Retinal pigment epithelial cell (primary cell): ENCODE data around the gene LENG8.
A peak's percentile ranks its signal among the peaks of the same experiment; 100 is the strongest.
"Not testable (repeated sequence)": the region's sequence is repeated elsewhere in the genome, so short reads cannot be mapped to it uniquely, and the experiment has no call there.

Experiments used
- DNase-seq: peaks from one replicate; pipeline ENCODE4 v3.0.0-alpha.2; 2010; ENCODE audit warnings: low read depth
- H3K4me3 ChIP-seq: 2 replicates; pipeline ENCODE4 v1.5.1; 2011; ENCODE audit warnings: mild to moderate bottlenecking, low read length, control low read depth, moderate library complexity
- TF ChIP-seq, protein P1 (sequence below): conservative IDR thresholded peaks from 2 replicates; pipeline ENCODE4 v1.5.1; 2011; ENCODE audit warnings: low read depth, low read length, control low read depth, inconsistent platforms

The LENG8 gene

DNA sequence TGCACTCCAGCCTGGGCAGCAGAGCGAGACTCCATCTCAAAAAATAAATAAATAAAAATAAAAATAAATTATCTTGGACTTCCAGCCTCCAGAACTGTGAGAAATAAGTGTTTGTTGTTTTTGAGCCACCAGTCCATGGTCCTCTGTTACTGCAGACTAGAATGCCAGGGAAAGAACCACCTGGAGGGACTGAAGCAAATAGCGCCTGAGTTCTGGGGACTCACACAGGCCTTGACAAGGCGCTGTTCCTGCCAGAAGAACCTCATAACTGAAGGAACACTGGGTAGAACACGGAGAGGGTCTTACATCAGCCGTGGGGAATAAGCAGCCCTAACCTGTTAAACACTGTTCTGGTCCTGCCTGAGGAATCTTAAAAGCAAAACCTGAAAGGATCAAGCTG is 8.4 kb upstream of the LENG8 start:
- no peak overlapping the region for H3K4me3 ChIP-seq
- DNase-seq, result no peak
- TF ChIP-seq, protein P1, sequence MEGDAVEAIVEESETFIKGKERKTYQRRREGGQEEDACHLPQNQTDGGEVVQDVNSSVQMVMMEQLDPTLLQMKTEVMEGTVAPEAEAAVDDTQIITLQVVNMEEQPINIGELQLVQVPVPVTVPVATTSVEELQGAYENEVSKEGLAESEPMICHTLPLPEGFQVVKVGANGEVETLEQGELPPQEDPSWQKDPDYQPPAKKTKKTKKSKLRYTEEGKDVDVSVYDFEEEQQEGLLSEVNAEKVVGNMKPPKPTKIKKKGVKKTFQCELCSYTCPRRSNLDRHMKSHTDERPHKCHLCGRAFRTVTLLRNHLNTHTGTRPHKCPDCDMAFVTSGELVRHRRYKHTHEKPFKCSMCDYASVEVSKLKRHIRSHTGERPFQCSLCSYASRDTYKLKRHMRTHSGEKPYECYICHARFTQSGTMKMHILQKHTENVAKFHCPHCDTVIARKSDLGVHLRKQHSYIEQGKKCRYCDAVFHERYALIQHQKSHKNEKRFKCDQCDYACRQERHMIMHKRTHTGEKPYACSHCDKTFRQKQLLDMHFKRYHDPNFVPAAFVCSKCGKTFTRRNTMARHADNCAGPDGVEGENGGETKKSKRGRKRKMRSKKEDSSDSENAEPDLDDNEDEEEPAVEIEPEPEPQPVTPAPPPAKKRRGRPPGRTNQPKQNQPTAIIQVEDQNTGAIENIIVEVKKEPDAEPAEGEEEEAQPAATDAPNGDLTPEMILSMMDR, result no peak

DNA sequence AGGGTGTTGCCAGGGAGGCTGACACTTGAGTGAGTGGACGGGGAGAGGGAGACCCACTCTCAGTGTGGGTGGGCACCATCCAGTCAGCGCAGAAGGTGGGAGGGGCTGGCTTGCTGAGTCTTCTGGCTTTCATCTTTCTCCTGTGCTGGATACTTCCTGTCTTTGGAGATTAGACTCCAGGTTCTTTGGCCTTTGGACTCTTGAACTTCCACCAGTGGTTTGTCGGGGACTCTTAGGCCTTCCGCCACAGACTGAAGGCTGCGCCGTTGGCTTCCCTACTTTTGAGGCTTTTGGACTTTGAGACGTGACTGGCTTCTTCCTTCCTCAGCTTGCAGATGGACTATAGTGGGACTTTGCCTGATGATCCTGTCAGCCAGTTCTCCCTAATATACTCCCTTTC is 4.3 kb upstream of the LENG8 start:
- no peak for DNase-seq
- TF ChIP-seq, protein P1, result no peak
- no peak overlapping the region for H3K4me3 ChIP-seq

DNA sequence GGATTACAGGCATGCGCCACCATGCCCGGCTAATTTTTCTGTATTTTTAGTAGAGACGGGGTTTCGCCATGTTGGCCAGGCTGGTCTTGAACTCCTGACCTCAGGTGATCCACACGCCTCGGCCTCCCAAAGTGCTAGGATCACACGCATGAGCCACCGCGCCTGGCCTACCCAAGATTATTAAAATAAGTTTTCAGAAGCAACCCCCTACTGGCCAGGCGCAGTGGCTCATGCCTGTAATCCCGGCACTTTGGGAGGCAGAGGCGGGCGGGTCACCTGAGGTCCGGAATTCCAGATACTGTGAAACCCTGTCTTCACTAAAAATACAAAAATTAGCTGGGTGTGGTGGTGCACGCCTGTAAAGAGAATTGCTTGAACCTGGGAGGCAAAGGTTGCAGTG is 2.6 kb upstream of the LENG8 start:
- not testable (repeated sequence) for DNase-seq, H3K4me3 ChIP-seq

DNA sequence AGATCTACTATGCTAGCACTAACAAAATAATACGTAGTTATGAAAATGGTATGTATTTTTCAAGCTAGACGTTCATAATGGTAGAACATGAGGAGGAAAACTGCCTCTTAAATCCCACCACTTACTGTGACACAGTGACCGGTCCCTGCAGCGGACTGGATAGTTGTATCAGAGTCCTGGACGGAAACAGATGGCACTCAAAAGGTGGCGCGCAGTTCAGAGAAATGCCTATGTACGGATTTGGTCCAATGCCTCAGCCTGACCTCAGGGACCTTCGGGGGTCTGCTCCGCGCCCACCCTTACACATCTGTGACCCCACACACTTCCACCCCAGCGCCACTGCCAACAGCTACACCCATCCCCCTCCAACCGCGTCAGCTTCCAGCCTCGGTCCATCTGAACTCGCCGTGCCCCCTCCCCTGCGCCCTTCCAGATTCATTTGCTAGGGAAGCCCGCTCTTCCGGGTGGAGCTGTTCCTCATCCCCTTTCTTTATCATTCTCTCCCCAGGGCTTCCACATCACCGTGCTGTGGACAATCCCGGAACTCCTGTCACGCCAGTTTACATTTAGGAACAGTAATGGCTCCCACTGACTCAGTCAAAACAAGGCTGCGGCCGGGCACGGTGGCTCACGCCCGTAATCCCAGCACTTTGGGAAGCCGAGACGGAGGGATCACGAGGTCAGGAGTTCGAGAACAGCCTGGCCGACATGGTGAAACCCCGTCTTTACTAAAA is 792 bp upstream of the LENG8 start:
- TF ChIP-seq, protein P1, result no peak
- peak overlapping the region; percentile 93 for H3K4me3 ChIP-seq
- no peak for DNase-seq

DNA sequence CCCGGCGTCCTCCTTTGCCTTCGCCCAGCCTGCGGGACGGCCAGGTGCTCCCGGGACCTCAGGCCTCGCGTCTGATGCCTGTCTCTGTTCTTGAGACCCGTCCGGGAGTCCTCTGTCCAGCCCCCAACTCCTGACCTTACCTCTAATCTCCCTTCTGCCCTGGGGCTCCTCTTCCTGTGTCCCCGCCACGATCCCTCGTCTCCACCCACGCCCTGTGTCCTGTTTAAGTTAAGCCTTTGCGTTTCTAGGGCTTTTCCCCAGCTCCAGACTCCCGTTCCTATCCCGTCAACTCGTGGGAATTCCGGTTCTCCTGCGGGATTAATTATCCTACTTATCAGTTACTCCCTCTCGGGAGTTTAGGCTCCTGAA is 686 bp downstream of the LENG8 start:
- TF ChIP-seq, protein P1, result no peak
- H3K4me3 ChIP-seq, result peak overlapping the region; percentile 93
- no peak for DNase-seq

DNA sequence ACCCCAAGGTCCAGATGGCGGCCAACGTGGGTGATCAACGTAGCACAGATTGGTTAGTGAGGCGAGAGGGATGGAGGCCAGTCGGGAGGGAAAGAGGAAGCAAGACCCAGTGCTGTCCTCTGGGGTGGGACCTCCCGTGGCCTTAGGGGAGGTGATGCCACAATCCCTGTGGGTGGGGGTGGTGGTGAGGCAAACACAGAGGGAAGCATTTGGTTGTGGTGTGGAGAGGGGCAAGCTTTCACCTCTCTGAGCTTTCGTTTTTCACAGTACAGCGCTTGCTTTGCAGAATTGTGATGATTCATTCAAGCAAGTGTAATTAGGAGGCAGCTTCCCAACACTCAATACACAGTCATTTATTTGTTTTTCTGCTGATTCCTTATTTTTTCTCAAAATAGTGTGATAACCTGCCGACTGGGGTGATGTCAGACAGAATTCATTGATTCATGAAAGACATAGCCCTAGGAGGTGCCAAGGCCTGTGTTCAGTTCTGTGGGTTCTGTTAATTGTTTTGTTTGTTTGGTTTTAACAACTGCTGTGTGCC is 2.4 kb downstream of the LENG8 start:
- TF ChIP-seq, protein P1, result no peak
- no peak overlapping the region for H3K4me3 ChIP-seq
- no peak for DNase-seq

DNA sequence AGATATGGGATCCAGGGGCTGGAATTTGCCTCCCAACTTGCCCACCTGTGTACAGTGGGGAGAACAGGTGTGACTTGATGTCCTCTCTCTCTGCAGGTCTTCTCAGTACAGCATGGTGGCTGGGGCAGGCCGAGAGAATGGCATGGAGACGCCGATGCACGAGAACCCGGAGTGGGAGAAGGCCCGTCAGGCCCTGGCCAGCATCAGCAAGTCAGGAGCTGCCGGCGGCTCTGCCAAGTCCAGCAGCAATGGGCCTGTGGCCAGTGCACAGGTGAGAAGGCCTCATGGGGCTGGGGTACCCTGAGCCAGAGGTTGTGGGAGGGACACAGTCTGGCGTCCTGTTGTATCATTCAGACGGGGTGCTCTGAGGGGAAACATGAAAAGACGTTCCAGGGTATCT is 3.0 kb downstream of the LENG8 start:
- TF ChIP-seq, protein P1, result no peak
- no peak for DNase-seq
- H3K4me3 ChIP-seq, result no peak overlapping the region

DNA sequence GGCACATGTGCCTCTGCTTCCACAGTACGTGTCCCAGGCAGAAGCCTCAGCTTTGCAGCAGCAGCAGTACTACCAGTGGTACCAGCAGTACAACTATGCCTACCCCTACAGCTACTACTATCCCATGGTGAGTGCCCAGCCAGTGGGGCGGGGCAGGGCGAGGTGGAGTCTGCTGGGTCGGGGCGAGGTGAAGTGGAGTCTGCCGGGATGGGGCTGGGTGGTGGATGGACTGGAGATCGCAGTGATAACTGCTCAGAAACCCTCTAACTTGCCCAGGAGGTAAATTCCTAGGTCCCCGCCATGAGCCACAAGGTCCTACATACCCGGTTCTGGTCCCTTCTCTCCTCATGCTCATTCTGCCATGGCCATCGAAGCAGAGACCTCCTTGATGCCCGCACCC is 3.6 kb downstream of the LENG8 start:
- TF ChIP-seq, protein P1, result no peak
- no peak for DNase-seq
- no peak overlapping the region for H3K4me3 ChIP-seq
